Epithelial cell of proximal tubule (primary cell): ENCODE results near the gene TP53TG5. TPM values are rescaled to one million over a fixed set of nuclear protein-coding genes. Genes with fewer than 3 reads are reported as not detected.

ENCODE experiments used
- DNase-seq: peaks from one replicate; pipeline ENCODE4 v3.0.0-alpha.2; 2011; ENCODE audit warnings: low read depth
- H3K4me3 ChIP-seq: 2 replicates; pipeline ENCODE4 v1.5.1; 2011; ENCODE audit warnings: low read depth, mild to moderate bottlenecking, low read length
- total RNA-seq: library from RNA; depleted of rRNA; stranded (reverse); fragments of >200 nt; gene quantifications from 2 replicates; pipeline ENCODE4 v1.2.3, GENCODE V29; 2015
- TF ChIP-seq, protein P1 (sequence below): conservative IDR thresholded peaks from 2 replicates; pipeline ENCODE4 v1.5.1; 2012; ENCODE audit warnings: low read depth, mild to moderate bottlenecking, low read length

TP53TG5 gene
- total RNA-seq, 1 donor from 2014 or later, result not detected

DNA sequence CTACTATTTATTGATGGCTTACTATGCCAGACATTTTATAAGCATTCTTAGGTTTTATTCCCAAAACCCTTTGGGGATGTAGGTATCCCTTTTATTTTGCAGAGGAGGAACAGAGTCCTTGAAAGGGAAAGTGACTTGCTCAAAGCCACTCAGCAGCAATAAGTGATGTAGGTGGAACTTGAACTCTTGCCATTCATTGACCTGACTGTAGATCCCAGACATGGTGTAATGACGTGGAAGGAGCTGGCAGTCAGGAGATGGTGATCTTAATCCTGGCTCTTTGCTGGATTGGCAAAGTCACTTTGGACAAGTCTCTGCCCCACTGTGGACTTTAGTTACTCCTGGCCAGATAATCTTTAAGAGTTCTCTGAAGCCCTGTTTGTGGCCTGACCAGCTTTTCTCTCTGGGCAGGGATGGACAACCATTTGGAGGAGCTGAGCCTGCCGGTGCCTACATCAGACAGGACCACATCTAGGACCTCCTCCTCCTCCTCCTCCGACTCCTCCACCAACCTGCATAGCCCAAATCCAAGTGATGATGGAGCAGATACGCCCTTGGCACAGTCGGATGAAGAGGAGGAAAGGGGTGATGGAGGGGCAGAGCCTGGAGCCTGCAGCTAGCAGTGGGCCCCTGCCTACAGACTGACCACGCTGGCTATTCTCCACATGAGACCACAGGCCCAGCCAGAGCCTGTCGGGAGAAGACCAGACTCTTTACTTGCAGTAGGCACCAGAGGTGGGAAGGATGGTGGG lies 31.6 kb upstream of the TP53TG5 start:
- DNase-seq, result no peak
- TF ChIP-seq, protein P1, sequence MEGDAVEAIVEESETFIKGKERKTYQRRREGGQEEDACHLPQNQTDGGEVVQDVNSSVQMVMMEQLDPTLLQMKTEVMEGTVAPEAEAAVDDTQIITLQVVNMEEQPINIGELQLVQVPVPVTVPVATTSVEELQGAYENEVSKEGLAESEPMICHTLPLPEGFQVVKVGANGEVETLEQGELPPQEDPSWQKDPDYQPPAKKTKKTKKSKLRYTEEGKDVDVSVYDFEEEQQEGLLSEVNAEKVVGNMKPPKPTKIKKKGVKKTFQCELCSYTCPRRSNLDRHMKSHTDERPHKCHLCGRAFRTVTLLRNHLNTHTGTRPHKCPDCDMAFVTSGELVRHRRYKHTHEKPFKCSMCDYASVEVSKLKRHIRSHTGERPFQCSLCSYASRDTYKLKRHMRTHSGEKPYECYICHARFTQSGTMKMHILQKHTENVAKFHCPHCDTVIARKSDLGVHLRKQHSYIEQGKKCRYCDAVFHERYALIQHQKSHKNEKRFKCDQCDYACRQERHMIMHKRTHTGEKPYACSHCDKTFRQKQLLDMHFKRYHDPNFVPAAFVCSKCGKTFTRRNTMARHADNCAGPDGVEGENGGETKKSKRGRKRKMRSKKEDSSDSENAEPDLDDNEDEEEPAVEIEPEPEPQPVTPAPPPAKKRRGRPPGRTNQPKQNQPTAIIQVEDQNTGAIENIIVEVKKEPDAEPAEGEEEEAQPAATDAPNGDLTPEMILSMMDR, result no peak
- H3K4me3 ChIP-seq, result no peak overlapping the region

DNA sequence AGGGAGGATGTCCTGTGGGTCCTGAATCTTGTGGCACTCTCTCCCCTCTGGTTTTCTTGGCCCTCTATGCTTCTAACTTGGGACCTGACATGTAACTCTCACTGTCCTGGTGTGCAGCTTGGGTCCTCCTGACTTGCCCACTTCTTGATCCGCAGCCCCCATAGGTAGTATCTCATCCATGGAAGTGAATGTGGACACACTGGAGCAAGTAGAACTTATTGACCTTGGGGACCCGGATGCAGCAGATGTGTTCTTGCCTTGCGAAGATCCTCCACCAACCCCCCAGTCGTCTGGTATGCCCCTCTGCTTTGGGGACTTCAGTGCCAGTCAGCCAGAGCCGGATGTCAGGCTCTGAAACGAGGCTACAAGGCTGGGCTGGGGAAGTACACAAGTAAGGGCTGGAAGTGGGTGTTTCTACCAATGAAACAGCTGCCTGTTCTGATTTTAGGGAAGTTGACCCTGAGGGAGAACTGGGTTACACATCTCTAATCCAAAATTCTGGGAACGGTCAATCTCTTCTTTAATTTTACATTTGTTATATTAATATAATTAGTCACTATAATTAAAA lies 30.6 kb upstream of the TP53TG5 start:
- H3K4me3 ChIP-seq, result no peak overlapping the region
- TF ChIP-seq, protein P1, result no peak
- no peak for DNase-seq

DNA sequence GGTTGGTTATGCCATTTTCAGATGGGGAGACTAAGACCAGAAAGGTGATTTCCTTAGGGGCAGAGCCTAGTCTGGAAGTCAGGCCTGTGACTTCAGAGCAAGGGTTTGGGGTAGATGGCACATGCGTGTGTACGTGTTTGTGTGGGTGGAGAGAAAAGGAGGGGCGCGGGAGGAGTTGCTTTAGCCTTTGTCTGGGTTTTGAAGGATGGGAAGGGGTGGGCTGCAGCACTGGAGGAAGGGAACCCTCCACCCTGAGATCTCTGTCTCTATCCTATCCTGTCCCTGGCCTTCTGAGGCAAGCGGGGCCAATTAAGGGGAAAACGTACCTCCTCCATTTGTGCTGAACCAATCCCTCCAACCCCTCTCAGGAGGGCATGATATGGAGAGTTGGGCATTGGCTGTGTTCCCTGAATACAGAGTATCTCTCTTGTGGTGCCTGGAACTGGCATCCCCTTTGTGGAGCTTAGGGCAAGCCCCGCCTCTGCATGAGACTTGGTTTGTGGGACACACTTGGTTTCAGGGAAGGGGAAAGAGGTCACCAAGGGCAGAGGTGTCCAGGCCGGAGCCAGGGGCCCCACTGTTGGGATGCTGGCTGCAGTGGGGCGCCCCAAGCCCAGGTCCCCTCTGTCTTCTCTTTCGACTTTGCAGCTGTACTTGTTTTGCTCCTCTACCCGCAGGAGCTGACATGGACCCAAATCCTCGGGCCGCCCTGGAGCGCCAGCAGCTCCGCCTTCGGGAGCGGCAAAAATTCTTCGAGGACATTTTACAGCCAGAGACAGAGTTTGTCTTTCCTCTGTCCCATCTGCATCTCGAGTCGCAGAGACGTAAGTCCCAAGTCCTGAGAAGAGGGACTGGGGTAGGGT lies 29.9 kb upstream of the TP53TG5 start, which contains the start of gene DBNDD2:
TSS of gene DBNDD2 (plus strand) at position 507 of the 863 bp plus-strand sequence. CDS start at position 686, 179 bp downstream.
- TF ChIP-seq, protein P1, result no peak
- H3K4me3 ChIP-seq, result peak within 1 kb of the TSS; percentile 86
- no peak for DNase-seq

DNA sequence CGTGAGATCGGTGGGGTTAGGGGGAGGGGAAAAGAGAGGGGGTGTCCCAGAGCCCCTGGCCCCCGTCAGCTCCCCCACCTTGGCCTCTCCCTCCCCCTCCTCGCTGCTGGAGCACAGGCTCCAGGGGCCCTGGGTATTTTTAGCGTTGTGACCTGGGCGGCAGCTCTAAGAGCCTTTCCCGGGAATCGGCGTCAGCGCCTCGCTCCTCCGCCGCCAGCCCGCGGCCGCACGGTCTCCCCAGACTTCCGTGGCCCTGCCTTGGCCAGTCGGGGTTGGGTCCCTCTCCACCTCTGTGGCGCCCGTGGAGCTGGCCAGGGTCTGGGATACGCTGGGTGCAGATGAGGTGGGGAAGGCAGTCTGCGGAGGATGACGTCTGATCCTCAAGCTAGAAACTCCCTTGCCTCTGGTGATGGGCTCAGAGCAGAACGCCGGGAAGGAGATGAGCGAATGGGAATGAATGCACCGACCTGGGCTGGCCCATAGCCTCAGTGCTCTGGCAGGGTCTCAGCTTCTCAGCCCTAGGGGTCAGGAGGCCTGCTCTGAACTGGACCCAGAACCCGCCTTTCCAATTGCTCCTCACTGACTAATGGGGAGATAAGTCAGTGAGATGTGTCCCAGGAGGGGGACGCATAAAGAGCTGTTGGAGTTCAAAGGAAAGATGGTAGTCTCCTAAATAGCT lies 29.1 kb upstream of the TP53TG5 start:
- TF ChIP-seq, protein P1, result no peak
- H3K4me3 ChIP-seq, result peak overlapping the region; percentile 86
- no peak for DNase-seq

DNA sequence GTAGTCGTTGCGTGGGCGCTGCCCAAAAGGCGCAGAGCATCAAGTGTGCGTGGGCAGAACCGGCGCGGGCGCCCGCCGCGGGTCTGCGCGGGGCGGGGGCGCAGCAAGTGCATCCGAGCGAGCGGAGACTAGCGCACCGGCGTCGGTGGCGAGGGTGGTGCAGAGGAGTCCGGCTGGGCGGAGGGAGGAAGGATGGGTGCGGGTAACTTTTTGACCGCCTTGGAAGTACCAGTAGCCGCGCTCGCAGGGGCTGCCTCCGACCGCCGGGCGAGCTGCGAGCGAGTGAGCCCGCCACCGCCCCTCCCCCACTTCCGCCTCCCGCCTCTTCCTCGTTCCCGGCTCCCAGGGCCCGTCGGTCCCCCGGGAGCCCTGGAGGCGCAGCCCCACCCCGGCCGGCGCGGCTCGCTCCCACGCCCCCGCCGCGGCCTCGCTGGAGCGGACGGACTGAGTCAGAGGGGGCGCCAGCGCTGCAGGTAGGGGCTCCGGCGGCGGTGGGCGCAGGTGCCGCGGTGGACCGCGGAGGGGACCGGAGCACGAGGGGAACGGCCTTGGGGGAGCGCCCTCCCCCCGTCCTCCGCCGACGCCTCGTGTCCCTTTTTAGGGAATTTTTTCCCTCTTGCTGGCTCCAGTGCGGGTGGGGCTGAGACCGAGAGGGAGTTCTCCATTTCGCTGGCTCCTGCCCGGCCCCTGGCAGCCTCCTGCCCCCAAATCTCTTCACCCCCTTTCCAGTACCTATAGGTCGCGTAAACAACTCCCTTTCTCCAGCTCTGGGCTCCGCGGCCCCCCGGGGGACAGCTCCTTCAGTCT lies 28.3 kb upstream of the TP53TG5 start:
- TF ChIP-seq, protein P1, result no peak
- peak overlapping the region; percentile 86 for H3K4me3 ChIP-seq
- no peak for DNase-seq
